ENCODE data around the gene TIAM1. TPM values are rescaled to one million over a fixed set of nuclear protein-coding genes. Genes with fewer than 3 reads are reported as not detected.

TIAM1 gene
- total RNA-seq, 1 experiment from 2014 or later: 3.7 TPM

DNA sequence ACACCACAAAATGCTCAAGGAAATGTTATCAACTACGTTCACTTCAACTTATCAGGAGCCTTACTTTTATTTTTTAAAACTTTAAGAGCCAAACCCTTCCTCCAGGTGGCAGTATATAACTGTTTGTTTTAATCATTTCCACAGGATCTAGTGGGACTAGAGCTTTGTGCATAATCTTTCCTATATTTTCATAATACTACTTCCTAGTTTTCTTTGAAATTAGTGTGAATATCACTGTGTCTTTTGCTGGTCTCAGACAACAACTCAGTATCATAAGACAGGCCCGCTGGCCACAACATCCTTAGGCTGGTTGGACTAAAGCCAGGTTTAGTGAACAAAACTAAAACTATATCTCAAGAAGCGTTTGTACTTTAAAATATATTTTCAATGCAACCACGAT, 145.5 kb downstream of the TIAM1 start:
- ChIA-PET CTCF (interaction anchor here (1.3 kb wide), 1 partner anchor 382 kb away, joined by 7 read pairs; no protein-coding TSS in a partner anchor), POLR2A (no interaction called here)
- Histone ChIP-seq H3K36me3 (ENCODE audit: control insufficient read depth, insufficient read depth, low read length) (no peaks in the 10 kb centered on the region), H3K9me3 (ENCODE audit: control insufficient read depth, insufficient read depth, low read depth, low read length) (no peaks in the 10 kb centered on the region), H3K27ac (ENCODE audit: low read length) (no peak overlapping the region), H3K4me1 (ENCODE audit: control insufficient read depth, insufficient read depth, low read length) (no peaks in the 10 kb centered on the region), H3K4me3 (ENCODE audit: low read depth in 2 of 2, low read length in 2 of 2) (no peak overlapping the region), H3K27me3 (ENCODE audit: control insufficient read depth, insufficient read depth, low read length) (no peaks in the 10 kb centered on the region)
- DNase-seq (ENCODE audit: low read depth, low spot score) (peak; percentile 33), ATAC-seq (no peak; the same call in 1 of the 2 replicates)
- TF ChIP-seq, protein P1, sequence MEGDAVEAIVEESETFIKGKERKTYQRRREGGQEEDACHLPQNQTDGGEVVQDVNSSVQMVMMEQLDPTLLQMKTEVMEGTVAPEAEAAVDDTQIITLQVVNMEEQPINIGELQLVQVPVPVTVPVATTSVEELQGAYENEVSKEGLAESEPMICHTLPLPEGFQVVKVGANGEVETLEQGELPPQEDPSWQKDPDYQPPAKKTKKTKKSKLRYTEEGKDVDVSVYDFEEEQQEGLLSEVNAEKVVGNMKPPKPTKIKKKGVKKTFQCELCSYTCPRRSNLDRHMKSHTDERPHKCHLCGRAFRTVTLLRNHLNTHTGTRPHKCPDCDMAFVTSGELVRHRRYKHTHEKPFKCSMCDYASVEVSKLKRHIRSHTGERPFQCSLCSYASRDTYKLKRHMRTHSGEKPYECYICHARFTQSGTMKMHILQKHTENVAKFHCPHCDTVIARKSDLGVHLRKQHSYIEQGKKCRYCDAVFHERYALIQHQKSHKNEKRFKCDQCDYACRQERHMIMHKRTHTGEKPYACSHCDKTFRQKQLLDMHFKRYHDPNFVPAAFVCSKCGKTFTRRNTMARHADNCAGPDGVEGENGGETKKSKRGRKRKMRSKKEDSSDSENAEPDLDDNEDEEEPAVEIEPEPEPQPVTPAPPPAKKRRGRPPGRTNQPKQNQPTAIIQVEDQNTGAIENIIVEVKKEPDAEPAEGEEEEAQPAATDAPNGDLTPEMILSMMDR (IDR thresholded peaks at IDR 0.05): peak; percentile 51; the same call in 1 of the 2 replicates
- TF ChIP-seq, protein P2, sequence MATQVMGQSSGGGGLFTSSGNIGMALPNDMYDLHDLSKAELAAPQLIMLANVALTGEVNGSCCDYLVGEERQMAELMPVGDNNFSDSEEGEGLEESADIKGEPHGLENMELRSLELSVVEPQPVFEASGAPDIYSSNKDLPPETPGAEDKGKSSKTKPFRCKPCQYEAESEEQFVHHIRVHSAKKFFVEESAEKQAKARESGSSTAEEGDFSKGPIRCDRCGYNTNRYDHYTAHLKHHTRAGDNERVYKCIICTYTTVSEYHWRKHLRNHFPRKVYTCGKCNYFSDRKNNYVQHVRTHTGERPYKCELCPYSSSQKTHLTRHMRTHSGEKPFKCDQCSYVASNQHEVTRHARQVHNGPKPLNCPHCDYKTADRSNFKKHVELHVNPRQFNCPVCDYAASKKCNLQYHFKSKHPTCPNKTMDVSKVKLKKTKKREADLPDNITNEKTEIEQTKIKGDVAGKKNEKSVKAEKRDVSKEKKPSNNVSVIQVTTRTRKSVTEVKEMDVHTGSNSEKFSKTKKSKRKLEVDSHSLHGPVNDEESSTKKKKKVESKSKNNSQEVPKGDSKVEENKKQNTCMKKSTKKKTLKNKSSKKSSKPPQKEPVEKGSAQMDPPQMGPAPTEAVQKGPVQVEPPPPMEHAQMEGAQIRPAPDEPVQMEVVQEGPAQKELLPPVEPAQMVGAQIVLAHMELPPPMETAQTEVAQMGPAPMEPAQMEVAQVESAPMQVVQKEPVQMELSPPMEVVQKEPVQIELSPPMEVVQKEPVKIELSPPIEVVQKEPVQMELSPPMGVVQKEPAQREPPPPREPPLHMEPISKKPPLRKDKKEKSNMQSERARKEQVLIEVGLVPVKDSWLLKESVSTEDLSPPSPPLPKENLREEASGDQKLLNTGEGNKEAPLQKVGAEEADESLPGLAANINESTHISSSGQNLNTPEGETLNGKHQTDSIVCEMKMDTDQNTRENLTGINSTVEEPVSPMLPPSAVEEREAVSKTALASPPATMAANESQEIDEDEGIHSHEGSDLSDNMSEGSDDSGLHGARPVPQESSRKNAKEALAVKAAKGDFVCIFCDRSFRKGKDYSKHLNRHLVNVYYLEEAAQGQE (IDR thresholded peaks at IDR 0.05; ENCODE audit: insufficient read depth in 1 of 2, low read depth in 2 of 2, low read length in 1 of 2): no peak
- no peak for TF ChIP-seq TCF7L2 (IDR thresholded peaks at IDR 0.05; ENCODE audit: low read depth, low read length)
- TF ChIP-seq POLR2AphosphoS5 (IDR thresholded peaks at IDR 0.05; ENCODE audit: low read depth, low read length): no peak
- no peak for TF ChIP-seq SIN3A (IDR thresholded peaks at IDR 0.05; ENCODE audit: borderline replicate concordance, insufficient read depth, low read depth, low read length)
- no TSS peak for BruUV-seq (replicated peaks)
- intact Hi-C loops (cut with micrococcal nuclease; ENCODE audit: unreplicated experiment) (loop anchor here (1.0 kb wide), 2 partner anchors 382 to 406 kb away; no protein-coding TSS in a partner anchor), in situ Hi-C loops (cut with HindIII; ENCODE audit: low pct_unique_long_range_greater_than_20kb, low sequenced_read_pairs) (no loop called here)

DNA sequence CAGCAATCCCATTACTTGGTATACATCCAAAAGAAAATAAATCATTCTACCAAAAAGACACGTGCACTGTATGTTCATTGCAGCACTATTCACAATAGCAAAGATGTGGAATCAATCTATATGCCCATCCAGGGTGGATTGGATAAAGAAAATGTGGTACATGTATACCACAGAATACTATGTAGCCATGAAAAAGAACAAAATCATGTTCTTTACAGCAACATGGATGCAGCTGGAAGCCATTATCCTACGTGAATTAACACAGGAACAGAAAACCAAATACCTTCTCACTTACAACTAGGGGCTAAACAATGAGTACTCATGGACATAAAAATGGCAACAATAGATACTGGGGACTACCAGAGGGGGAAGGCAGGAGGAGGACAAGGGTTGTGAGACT, 147.3 kb downstream of the TIAM1 start:
- POLR2A ChIA-PET: no interaction called here
- Histone ChIP-seq H3K4me3 (ENCODE audit: low read depth in 2 of 2, low read length in 2 of 2) (no peak overlapping the region), H3K27me3 (ENCODE audit: control insufficient read depth, insufficient read depth, low read length) (no peaks in the 10 kb centered on the region), H3K36me3 (ENCODE audit: control insufficient read depth, insufficient read depth, low read length) (no peaks in the 10 kb centered on the region), H3K4me1 (ENCODE audit: control insufficient read depth, insufficient read depth, low read length) (no peaks in the 10 kb centered on the region), H3K27ac (ENCODE audit: low read length) (no peak overlapping the region), H3K9me3 (ENCODE audit: control insufficient read depth, insufficient read depth, low read depth, low read length) (no peaks in the 10 kb centered on the region)
- in situ Hi-C loops (cut with HindIII; ENCODE audit: low pct_unique_long_range_greater_than_20kb, low sequenced_read_pairs): no loop called here
- no TSS peak for BruUV-seq (replicated peaks)
- CTCF ChIA-PET: no interaction called here
- ATAC-seq: no peak
- TF ChIP-seq SIN3A (IDR thresholded peaks at IDR 0.05; ENCODE audit: borderline replicate concordance, insufficient read depth, low read depth, low read length): no peak
- TF ChIP-seq, protein P2 (IDR thresholded peaks at IDR 0.05; ENCODE audit: insufficient read depth in 1 of 2, low read depth in 2 of 2, low read length in 1 of 2): no peak
- TF ChIP-seq, protein P1 (IDR thresholded peaks at IDR 0.05): no peak
- no peak for TF ChIP-seq POLR2AphosphoS5 (IDR thresholded peaks at IDR 0.05; ENCODE audit: low read depth, low read length)
- TF ChIP-seq TCF7L2 (IDR thresholded peaks at IDR 0.05; ENCODE audit: low read depth, low read length): no peak
- DNase-seq (ENCODE audit: low read depth, low spot score): no peak
- intact Hi-C loops (cut with micrococcal nuclease; ENCODE audit: unreplicated experiment): no loop called here
